Measurements from ENCODE around the gene KCNV2.

DNA sequence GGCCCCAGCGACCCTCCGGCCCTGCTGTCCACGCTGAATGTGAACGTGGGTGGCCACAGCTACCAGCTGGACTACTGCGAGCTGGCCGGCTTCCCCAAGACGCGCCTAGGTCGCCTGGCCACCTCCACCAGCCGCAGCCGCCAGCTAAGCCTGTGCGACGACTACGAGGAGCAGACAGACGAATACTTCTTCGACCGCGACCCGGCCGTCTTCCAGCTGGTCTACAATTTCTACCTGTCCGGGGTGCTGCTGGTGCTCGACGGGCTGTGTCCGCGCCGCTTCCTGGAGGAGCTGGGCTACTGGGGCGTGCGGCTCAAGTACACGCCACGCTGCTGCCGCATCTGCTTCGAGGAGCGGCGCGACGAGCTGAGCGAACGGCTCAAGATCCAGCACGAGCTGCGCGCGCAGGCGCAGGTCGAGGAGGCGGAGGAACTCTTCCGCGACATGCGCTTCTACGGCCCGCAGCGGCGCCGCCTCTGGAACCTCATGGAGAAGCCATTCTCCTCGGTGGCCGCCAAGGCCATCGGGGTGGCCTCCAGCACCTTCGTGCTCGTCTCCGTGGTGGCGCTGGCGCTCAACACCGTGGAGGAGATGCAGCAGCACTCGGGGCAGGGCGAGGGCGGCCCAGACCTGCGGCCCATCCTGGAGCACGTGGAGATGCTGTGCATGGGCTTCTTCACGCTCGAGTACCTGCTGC is 839 bp downstream of the KCNV2 start:
- no peak for TF ChIP-seq CTCF (IDR thresholded peaks at IDR 0.05; ENCODE audit: low read depth, low read length)
- no peak for TF ChIP-seq POLR2A (IDR thresholded peaks at IDR 0.05; ENCODE audit: extremely low read depth, insufficient read length)
